WERI-Rb-1 (cell line): ENCODE results near the gene JPH4.

ENCODE experiments used
- DNase-seq: peaks from one replicate; pipeline ENCODE4 v3.0.0-alpha.2; 2020
- H3K27ac ChIP-seq: fragments of 250-450 bp; sonication (Bioruptor Pico); 2 replicates; pipeline ENCODE4 v1.5.1; 2020; ENCODE audit warnings: mild to moderate bottlenecking, moderate library complexity
- H3K27me3 ChIP-seq: fragments of 250-450 bp; sonication (Bioruptor Pico); 2 replicates; pipeline ENCODE4 v1.5.1; 2021; ENCODE audit warnings: mild to moderate bottlenecking, low read depth, moderate library complexity; ENCODE audit not compliant: insufficient read depth, severe bottlenecking
- H3K36me3 ChIP-seq: fragments of 250-450 bp; sonication (Bioruptor Pico); 2 replicates; pipeline ENCODE4 v1.5.1; 2020; ENCODE audit warnings: mild to moderate bottlenecking, moderate library complexity
- H3K4me3 ChIP-seq: 2 replicates; pipeline ENCODE4 v1.5.1; 2011; ENCODE audit warnings: low read depth, mild to moderate bottlenecking, control low read depth, low read length
- H3K9me3 ChIP-seq: fragments of 250-450 bp; sonication (Bioruptor Pico); 2 replicates; pipeline ENCODE4 v1.5.1; 2021; ENCODE audit warnings: mild to moderate bottlenecking, moderate library complexity; ENCODE audit not compliant: severe bottlenecking
- TF ChIP-seq, protein P1 (sequence below): IDR thresholded peaks from 2 replicates; pipeline ENCODE4 v1.5.1; 2011; ENCODE audit warnings: low read depth, mild to moderate bottlenecking, control low read depth, inconsistent platforms, low read length

Gene JPH4

DNA sequence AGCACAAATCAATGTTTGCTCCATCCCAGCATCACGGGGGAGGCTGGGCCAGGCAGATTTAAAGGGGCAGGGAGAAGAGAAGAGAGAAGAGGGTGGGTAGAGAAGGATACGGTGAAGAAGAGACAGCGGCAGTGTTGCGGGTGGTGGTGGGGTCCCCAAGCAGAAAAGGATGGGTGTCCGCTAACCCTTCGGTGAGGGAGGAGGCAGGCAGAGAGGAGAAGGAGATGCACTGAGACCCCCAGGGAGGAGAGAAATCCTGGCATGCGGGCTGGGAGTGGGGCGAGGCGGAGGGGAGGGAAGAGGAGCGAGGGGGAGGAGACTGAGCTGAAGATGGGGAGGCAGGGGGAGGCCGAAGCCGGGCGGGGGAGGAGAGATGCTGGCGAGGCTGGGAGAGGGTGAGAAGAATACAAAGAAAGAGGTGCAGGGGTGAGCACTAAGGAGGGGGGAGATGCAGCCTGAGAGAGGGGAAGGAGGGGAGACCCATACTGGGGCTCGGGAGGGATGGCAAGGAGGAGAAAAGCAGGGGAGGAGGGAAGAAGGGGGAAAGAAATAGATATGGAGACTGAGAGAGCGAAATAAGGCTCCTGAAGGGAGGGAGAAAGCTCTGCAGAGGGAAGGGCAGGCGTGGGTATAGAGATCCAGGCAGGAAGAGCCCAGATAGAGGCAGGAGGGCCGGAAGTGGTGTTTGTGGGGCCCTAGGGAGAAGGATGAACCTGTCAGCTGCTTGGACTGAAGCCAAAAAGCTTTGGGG is at the start of gene JPH4:
Gene JPH4 (minus strand): TSS at position 231 of the 751 bp plus-strand sequence. CDS start 1,337 bp downstream, outside the sequence.
- Histone ChIP-seq H3K9me3 (no peaks in the 10 kb centered on the region), H3K36me3 (no peaks in the 10 kb centered on the region), H3K27me3 (peaks cover 5% of the 10 kb centered on the region), H3K27ac (no peak within 1 kb of the TSS), H3K4me3 (peak within 1 kb of the TSS; percentile 63)
- TF ChIP-seq, protein P1, sequence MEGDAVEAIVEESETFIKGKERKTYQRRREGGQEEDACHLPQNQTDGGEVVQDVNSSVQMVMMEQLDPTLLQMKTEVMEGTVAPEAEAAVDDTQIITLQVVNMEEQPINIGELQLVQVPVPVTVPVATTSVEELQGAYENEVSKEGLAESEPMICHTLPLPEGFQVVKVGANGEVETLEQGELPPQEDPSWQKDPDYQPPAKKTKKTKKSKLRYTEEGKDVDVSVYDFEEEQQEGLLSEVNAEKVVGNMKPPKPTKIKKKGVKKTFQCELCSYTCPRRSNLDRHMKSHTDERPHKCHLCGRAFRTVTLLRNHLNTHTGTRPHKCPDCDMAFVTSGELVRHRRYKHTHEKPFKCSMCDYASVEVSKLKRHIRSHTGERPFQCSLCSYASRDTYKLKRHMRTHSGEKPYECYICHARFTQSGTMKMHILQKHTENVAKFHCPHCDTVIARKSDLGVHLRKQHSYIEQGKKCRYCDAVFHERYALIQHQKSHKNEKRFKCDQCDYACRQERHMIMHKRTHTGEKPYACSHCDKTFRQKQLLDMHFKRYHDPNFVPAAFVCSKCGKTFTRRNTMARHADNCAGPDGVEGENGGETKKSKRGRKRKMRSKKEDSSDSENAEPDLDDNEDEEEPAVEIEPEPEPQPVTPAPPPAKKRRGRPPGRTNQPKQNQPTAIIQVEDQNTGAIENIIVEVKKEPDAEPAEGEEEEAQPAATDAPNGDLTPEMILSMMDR, result no peak
- DNase-seq, result peak; percentile 51

GRCh38 chr14:23627961-23628360 is 49.4 kb upstream of the JPH4 start:
- no peaks in the 10 kb centered on the region for H3K36me3 ChIP-seq
- no peaks in the 10 kb centered on the region for H3K27me3 ChIP-seq
- no peak overlapping the region for H3K4me3 ChIP-seq
- TF ChIP-seq, protein P1, result no peak
- DNase-seq, result no peak
- H3K9me3 ChIP-seq, result peaks cover 19% of the 10 kb centered on the region
- no peak overlapping the region for H3K27ac ChIP-seq

- DNase-seq, result no peak
- H3K36me3 ChIP-seq, result no peaks in the 10 kb centered on the region
- TF ChIP-seq, protein P1, result no peak
- H3K4me3 ChIP-seq, result no peak overlapping the region
- H3K27me3 ChIP-seq, result no peaks in the 10 kb centered on the region
- peaks cover 19% of the 10 kb centered on the region for H3K9me3 ChIP-seq
- no peak overlapping the region for H3K27ac ChIP-seq
These were observed 48.4 kb upstream of the JPH4 start for GRCh38 chr14:23626946-23627345.

GRCh38 chr14:23624830-23625404 is 46.3 kb upstream of the JPH4 start:
- TF ChIP-seq, protein P1, result no peak
- Histone ChIP-seq H3K27ac (no peak overlapping the region), H3K27me3 (no peaks in the 10 kb centered on the region), H3K4me3 (no peak overlapping the region), H3K36me3 (no peaks in the 10 kb centered on the region), H3K9me3 (peaks cover 19% of the 10 kb centered on the region)
- DNase-seq, result no peak

- TF ChIP-seq, protein P1, result no peak
- Histone ChIP-seq H3K9me3 (peaks cover 19% of the 10 kb centered on the region), H3K4me3 (no peak overlapping the region), H3K27me3 (no peaks in the 10 kb centered on the region), H3K27ac (no peak overlapping the region), H3K36me3 (no peaks in the 10 kb centered on the region)
- DNase-seq, result no peak
These were observed 45.4 kb upstream of the JPH4 start for GRCh38 chr14:23623962-23624361.

DNA sequence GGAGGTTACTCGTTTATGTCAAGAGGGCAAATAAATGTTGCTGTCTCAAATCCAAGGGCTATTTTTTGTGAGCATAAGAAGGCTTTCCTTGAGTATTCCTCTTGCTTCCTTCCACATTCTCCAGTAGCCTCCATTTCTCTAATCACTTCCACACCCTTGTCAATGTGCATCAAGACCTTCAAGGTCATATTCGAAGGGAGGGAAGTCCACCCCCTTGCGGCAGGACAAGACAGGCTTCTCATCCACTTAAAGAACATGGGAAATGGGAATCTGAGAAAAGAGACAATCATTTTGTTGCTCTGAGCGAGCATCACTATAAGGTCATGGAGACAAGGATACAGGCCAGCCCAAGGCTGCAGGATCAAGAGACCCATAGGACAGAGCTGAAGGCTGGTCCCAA is 44.4 kb upstream of the JPH4 start:
- no peak overlapping the region for H3K27ac ChIP-seq
- no peak overlapping the region for H3K4me3 ChIP-seq
- no peaks in the 10 kb centered on the region for H3K36me3 ChIP-seq
- TF ChIP-seq, protein P1, result no peak
- H3K9me3 ChIP-seq, result peaks cover 19% of the 10 kb centered on the region
- no peak for DNase-seq
- no peaks in the 10 kb centered on the region for H3K27me3 ChIP-seq
